ENCODE measurements around the gene HABP4. TPM values are rescaled to one million over a fixed set of nuclear protein-coding genes. Genes with fewer than 3 reads are reported as not detected.

HABP4 gene
- total and polyA plus RNA-seq, 9 of the 15 experiments (the other 6 are each of a cell fraction or from before 2014, with no cell fraction given), result 0.38 to 2.4 (median 1.9) TPM

DNA sequence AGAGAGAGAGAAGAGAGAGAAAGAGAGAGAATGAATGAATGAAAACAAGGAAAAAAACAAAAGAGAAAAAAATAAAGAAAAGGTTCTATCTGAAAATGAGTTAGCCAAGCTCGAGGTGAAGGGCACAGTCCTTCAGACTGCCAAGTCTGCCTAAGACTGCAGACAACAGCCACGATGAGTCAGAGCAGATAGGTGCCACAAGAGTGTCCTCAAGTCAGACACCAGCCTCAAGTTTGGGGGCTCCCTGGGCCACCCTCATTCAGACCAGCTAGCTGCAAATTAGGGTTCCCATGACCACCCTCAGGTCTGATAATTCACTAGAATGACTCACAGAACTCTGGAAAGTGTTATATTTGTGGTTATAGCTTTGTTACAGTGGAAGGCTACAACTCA lies 13.9 kb upstream of the HABP4 start (continued):
- TF ChIP-seq, protein P1, sequence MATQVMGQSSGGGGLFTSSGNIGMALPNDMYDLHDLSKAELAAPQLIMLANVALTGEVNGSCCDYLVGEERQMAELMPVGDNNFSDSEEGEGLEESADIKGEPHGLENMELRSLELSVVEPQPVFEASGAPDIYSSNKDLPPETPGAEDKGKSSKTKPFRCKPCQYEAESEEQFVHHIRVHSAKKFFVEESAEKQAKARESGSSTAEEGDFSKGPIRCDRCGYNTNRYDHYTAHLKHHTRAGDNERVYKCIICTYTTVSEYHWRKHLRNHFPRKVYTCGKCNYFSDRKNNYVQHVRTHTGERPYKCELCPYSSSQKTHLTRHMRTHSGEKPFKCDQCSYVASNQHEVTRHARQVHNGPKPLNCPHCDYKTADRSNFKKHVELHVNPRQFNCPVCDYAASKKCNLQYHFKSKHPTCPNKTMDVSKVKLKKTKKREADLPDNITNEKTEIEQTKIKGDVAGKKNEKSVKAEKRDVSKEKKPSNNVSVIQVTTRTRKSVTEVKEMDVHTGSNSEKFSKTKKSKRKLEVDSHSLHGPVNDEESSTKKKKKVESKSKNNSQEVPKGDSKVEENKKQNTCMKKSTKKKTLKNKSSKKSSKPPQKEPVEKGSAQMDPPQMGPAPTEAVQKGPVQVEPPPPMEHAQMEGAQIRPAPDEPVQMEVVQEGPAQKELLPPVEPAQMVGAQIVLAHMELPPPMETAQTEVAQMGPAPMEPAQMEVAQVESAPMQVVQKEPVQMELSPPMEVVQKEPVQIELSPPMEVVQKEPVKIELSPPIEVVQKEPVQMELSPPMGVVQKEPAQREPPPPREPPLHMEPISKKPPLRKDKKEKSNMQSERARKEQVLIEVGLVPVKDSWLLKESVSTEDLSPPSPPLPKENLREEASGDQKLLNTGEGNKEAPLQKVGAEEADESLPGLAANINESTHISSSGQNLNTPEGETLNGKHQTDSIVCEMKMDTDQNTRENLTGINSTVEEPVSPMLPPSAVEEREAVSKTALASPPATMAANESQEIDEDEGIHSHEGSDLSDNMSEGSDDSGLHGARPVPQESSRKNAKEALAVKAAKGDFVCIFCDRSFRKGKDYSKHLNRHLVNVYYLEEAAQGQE (IDR thresholded peaks at IDR 0.05; ENCODE audit: borderline replicate concordance), result no peak
- TF ChIP-seq, protein P1 (CRISPR knock-in tag; IDR thresholded peaks at IDR 0.05; ENCODE audit: low read depth), result no peak
- TF ChIP-seq FOXJ2 (tag; IDR thresholded peaks at IDR 0.05) (no peak), HNRNPH1 (optimal IDR thresholded peaks at IDR 0.05; ENCODE audit: low read depth, low read length) (no peak), ZNF77 (CRISPR knock-in tag; IDR thresholded peaks at IDR 0.05) (no peak), HDAC8 (tag; IDR thresholded peaks at IDR 0.05) (no peak), CBX3 (IDR thresholded peaks at IDR 0.05; ENCODE audit: borderline replicate concordance in 1 of 2, low read length in 2 of 2) (no peak), SRSF9 (IDR thresholded peaks at IDR 0.05; ENCODE audit: borderline replicate concordance, low read depth, low read length) (no peak), THRAP3 (IDR thresholded peaks at IDR 0.05; ENCODE audit: borderline replicate concordance) (no peak)
- TF ChIP-seq, protein P2, sequence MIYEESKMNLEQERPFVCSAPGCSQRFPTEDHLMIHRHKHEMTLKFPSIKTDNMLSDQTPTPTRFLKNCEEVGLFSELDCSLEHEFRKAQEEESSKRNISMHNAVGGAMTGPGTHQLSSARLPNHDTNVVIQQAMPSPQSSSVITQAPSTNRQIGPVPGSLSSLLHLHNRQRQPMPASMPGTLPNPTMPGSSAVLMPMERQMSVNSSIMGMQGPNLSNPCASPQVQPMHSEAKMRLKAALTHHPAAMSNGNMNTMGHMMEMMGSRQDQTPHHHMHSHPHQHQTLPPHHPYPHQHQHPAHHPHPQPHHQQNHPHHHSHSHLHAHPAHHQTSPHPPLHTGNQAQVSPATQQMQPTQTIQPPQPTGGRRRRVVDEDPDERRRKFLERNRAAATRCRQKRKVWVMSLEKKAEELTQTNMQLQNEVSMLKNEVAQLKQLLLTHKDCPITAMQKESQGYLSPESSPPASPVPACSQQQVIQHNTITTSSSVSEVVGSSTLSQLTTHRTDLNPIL (CRISPR knock-in tag; IDR thresholded peaks at IDR 0.05), result no peak
- TF ChIP-seq, protein P3, sequence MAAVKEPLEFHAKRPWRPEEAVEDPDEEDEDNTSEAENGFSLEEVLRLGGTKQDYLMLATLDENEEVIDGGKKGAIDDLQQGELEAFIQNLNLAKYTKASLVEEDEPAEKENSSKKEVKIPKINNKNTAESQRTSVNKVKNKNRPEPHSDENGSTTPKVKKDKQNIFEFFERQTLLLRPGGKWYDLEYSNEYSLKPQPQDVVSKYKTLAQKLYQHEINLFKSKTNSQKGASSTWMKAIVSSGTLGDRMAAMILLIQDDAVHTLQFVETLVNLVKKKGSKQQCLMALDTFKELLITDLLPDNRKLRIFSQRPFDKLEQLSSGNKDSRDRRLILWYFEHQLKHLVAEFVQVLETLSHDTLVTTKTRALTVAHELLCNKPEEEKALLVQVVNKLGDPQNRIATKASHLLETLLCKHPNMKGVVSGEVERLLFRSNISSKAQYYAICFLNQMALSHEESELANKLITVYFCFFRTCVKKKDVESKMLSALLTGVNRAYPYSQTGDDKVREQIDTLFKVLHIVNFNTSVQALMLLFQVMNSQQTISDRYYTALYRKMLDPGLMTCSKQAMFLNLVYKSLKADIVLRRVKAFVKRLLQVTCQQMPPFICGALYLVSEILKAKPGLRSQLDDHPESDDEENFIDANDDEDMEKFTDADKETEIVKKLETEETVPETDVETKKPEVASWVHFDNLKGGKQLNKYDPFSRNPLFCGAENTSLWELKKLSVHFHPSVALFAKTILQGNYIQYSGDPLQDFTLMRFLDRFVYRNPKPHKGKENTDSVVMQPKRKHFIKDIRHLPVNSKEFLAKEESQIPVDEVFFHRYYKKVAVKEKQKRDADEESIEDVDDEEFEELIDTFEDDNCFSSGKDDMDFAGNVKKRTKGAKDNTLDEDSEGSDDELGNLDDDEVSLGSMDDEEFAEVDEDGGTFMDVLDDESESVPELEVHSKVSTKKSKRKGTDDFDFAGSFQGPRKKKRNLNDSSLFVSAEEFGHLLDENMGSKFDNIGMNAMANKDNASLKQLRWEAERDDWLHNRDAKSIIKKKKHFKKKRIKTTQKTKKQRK (IDR thresholded peaks at IDR 0.05; ENCODE audit: borderline replicate concordance, low read depth, low read length), result no peak
- TF ChIP-seq, protein P4, sequence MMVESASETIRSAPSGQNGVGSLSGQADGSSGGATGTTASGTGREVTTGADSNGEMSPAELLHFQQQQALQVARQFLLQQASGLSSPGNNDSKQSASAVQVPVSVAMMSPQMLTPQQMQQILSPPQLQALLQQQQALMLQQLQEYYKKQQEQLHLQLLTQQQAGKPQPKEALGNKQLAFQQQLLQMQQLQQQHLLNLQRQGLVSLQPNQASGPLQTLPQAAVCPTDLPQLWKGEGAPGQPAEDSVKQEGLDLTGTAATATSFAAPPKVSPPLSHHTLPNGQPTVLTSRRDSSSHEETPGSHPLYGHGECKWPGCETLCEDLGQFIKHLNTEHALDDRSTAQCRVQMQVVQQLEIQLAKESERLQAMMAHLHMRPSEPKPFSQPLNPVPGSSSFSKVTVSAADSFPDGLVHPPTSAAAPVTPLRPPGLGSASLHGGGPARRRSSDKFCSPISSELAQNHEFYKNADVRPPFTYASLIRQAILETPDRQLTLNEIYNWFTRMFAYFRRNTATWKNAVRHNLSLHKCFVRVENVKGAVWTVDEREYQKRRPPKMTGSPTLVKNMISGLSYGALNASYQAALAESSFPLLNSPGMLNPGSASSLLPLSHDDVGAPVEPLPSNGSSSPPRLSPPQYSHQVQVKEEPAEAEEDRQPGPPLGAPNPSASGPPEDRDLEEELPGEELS (CRISPR knock-in tag; IDR thresholded peaks at IDR 0.05; ENCODE audit: borderline replicate concordance), result no peak
- TF ChIP-seq, protein P5, sequence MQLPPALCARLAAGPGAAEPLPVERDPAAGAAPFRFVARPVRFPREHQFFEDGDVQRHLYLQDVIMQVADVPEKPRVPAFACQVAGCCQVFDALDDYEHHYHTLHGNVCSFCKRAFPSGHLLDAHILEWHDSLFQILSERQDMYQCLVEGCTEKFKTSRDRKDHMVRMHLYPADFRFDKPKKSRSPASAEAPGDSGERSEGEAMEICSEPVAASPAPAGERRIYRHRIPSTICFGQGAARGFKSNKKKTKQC (CRISPR knock-in tag; IDR thresholded peaks at IDR 0.05), result no peak
